ENCODE results near the gene PAN3.

DNA sequence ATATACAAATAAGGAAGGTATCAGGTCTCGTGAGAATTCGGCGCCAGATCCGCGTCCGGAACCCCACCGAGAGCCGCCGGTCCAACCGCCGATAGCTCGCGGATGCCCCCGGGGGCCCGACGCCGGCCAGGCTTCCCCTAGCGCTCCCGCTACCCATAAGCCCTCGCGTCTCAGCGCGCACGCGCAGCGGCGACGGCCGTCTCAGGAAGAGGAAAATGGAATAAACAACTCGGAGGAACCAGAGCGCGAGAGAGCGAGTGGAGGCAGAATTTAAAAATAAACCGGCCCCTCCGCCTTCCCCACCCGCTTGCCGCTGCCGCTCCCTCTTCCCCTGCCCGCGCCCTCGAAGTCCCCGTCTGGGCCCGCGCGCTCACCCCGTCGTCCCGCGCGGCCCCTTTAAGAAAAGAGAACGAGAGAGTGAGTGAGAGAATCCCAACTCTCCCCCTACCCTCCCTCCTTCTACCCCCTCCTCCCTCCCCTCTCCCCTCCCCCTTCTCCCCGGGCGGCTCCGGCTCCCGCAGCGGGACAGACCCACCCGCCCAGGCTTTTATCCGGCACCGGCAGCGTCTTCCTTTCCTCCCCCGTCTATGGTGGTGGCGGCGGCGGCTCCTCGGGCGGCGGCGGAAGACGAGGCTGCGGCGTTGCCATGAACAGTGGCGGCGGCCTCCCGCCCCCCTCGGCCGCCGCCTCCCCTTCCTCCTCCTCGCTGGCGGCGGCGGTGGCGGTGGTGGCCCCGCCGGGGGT lies at the start of gene PAN3:
- TF ChIP-seq, protein P1, sequence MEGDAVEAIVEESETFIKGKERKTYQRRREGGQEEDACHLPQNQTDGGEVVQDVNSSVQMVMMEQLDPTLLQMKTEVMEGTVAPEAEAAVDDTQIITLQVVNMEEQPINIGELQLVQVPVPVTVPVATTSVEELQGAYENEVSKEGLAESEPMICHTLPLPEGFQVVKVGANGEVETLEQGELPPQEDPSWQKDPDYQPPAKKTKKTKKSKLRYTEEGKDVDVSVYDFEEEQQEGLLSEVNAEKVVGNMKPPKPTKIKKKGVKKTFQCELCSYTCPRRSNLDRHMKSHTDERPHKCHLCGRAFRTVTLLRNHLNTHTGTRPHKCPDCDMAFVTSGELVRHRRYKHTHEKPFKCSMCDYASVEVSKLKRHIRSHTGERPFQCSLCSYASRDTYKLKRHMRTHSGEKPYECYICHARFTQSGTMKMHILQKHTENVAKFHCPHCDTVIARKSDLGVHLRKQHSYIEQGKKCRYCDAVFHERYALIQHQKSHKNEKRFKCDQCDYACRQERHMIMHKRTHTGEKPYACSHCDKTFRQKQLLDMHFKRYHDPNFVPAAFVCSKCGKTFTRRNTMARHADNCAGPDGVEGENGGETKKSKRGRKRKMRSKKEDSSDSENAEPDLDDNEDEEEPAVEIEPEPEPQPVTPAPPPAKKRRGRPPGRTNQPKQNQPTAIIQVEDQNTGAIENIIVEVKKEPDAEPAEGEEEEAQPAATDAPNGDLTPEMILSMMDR (IDR thresholded peaks at IDR 0.05; ENCODE audit: insufficient read depth, low read depth, low read length), result no peak
- no peak for TF ChIP-seq EZH2 (IDR thresholded peaks at IDR 0.05; ENCODE audit: insufficient read depth, low read length)

Data from astrocyte (in vitro differentiated cells and primary cell).